K562 treated with DMSO at 1 percent for 24 hours (cell line): Measurements from ENCODE around the gene TAAR2. TPM values are rescaled to one million over a fixed set of nuclear protein-coding genes. Genes with fewer than 3 reads are reported as not detected.

Experiments used
- total RNA-seq: library from RNA; unstranded; fragments of 300-600 nt; gene quantifications from 2 replicates; pipeline ENCODE4 v1.2.3, GENCODE V29; 2022; ENCODE audit warnings: low read depth; ENCODE audit not compliant: insufficient read depth

The TAAR2 gene
- not detected in 2 replicates for total RNA-seq

GRCh38 chr6:132624175-132624574 is at the start of gene TAAR2:
TSS of gene TAAR2 (minus strand) at chr6:132624275. CDS start at chr6:132624275, 0 bp downstream.

GRCh38 chr6:132659082-132659481 is 35.0 kb upstream of the TAAR2 start, which contains the start of gene TAAR1:
TSS of gene TAAR1 (minus strand) at chr6:132659182. CDS start at chr6:132646003, 13,179 bp downstream.

GRCh38 chr6:132589454-132589853 is 34.6 kb downstream of the TAAR2 start, which contains the start of gene TAAR5:
TSS of gene TAAR5 (minus strand) at chr6:132589741. CDS start at chr6:132589686, 55 bp downstream.

GRCh38 chr6:132570221-132570777 is 53.8 kb downstream of the TAAR2 start, which contains the start of gene TAAR6:
TSS of gene TAAR6 (plus strand) at chr6:132570322. CDS start at chr6:132570322, 0 bp downstream.

Other genes starting within 250 kb of the TAAR2 start
- not detected in 2 replicates for gene MOXD1, start 222.8 kb downstream of the TAAR2 start, total RNA-seq
- gene STX7, start 111.2 kb downstream of the TAAR2 start, total RNA-seq = 19.6 and 20.1 TPM in 2 replicates
- gene TAAR9, start 86.0 kb downstream of the TAAR2 start, total RNA-seq = not detected in 2 replicates
- gene TAAR8, start 71.6 kb downstream of the TAAR2 start, total RNA-seq = not detected in 2 replicates
- gene TAAR6, start 54.0 kb downstream of the TAAR2 start, total RNA-seq = not detected in 2 replicates
- not detected in 2 replicates for gene TAAR5, start 34.5 kb downstream of the TAAR2 start, total RNA-seq
- not detected in 2 replicates for gene TAAR1, start 34.9 kb upstream of the TAAR2 start, total RNA-seq
- gene VNN1, start 89.8 kb upstream of the TAAR2 start, total RNA-seq = not detected in 2 replicates
- 0.45 and 1.9 TPM in 2 replicates for gene VNN2, start 133.6 kb upstream of the TAAR2 start, total RNA-seq
- 9.5 and 11.7 TPM in 2 replicates for gene SLC18B1, start 174.4 kb upstream of the TAAR2 start, total RNA-seq
- gene RPS12, start 190.3 kb upstream of the TAAR2 start, total RNA-seq = 5,388 and 5,658 TPM in 2 replicates